HepG2 (cell line): ENCODE data around the gene CDK12. TPM values are rescaled to one million over a fixed set of nuclear protein-coding genes. Genes with fewer than 3 reads are reported as not detected.

Source experiments
- ARNT2 ChIP-seq: sonication (generic); formaldehyde crosslinking; IDR thresholded peaks from 2 replicates; pipeline ENCODE4 v1.8.0; 2022; ENCODE audit warnings: mild to moderate bottlenecking, low read depth, missing genetic modification reagents, moderate library complexity
- CCDC6 ChIP-seq: sonication (generic); formaldehyde crosslinking; IDR thresholded peaks from 2 replicates; pipeline ENCODE4 v1.8.1; 2022; ENCODE audit warnings: mild to moderate bottlenecking, missing genetic modification reagents, moderate library complexity
- DNMT1 ChIP-seq: sonication (generic); formaldehyde crosslinking; IDR thresholded peaks from 2 replicates; pipeline ENCODE4 v1.5.1; 2020; ENCODE audit warnings: mild to moderate bottlenecking, missing genetic modification reagents
- ELF3 ChIP-seq: IDR thresholded peaks from 2 replicates; pipeline ENCODE4 v1.6.1; 2016; ENCODE audit warnings: missing genetic modification reagents, missing compliant biosample characterization
- HOXA9 ChIP-seq: sonication (generic); formaldehyde crosslinking; IDR thresholded peaks from 2 replicates; pipeline ENCODE4 v1.8.1; 2022; ENCODE audit warnings: missing genetic modification reagents, mild to moderate bottlenecking, moderate library complexity, borderline replicate concordance
- KLF11 ChIP-seq: IDR thresholded peaks from 2 replicates; pipeline ENCODE4 v1.6.1; 2016; ENCODE audit warnings: missing compliant biosample characterization
- KLF15 ChIP-seq: sonication (generic); formaldehyde crosslinking; IDR thresholded peaks from 2 replicates; pipeline ENCODE4 v1.8.1; 2023; ENCODE audit warnings: borderline replicate concordance, mild to moderate bottlenecking, inconsistent platforms, missing genetic modification reagents, mixed read lengths
- MTA1 ChIP-seq: sonication (generic); formaldehyde crosslinking; IDR thresholded peaks from 2 replicates; pipeline ENCODE4 v1.4.0; 2020; ENCODE audit warnings: missing genetic modification reagents, mild to moderate bottlenecking, borderline replicate concordance
- NRL ChIP-seq: sonication (generic); formaldehyde crosslinking; IDR thresholded peaks from 2 replicates; pipeline ENCODE4 v1.5.0; 2020; ENCODE audit warnings: missing genetic modification reagents, mild to moderate bottlenecking, moderate library complexity, borderline replicate concordance
- PITX1 ChIP-seq: sonication (generic); formaldehyde crosslinking; IDR thresholded peaks from 2 replicates; pipeline ENCODE4 v1.5.1; 2020; ENCODE audit warnings: mild to moderate bottlenecking, missing genetic modification reagents
- TCF7 ChIP-seq: sonication (generic); IDR thresholded peaks from 2 replicates; pipeline ENCODE4 v1.6.1; 2016; ENCODE audit warnings: antibody characterized with exemption, low read depth
- ZBTB7A ChIP-seq: sonication (generic); formaldehyde crosslinking; IDR thresholded peaks from 2 replicates; pipeline ENCODE4 v1.8.0; 2022; ENCODE audit warnings: mild to moderate bottlenecking, missing genetic modification reagents
- ZMYM3 ChIP-seq: sonication (generic); formaldehyde crosslinking; IDR thresholded peaks from 2 replicates; pipeline ENCODE4 v1.5.1; 2020; ENCODE audit warnings: mild to moderate bottlenecking, missing genetic modification reagents
- ZNF160 ChIP-seq: sonication (generic); formaldehyde crosslinking; IDR thresholded peaks from 2 replicates; pipeline ENCODE4 v1.8.0; 2022; ENCODE audit warnings: mild to moderate bottlenecking, inconsistent platforms, missing genetic modification reagents
- ZNF430 ChIP-seq: sonication (generic); formaldehyde crosslinking; IDR thresholded peaks from 2 replicates; pipeline ENCODE4 v1.9.0; 2021; ENCODE audit warnings: mild to moderate bottlenecking, missing genetic modification reagents
- ZNF460 ChIP-seq: sonication (generic); formaldehyde crosslinking; IDR thresholded peaks from 2 replicates; pipeline ENCODE4 v1.5.1; 2020; ENCODE audit warnings: missing genetic modification reagents, mild to moderate bottlenecking, borderline replicate concordance
- ZNF878 ChIP-seq: sonication (generic); formaldehyde crosslinking; IDR thresholded peaks from 2 replicates; pipeline ENCODE4 v1.8.1; 2023; ENCODE audit warnings: mild to moderate bottlenecking, missing genetic modification reagents, moderate library complexity
- polyA plus RNA-seq, 8 experiments: library from polyadenylated mRNA; depleted of rRNA in 3 of 8; stranded (reverse) in 7 of 8; unstranded in 1 of 8; fragments of >200 nt; fragmentation: Illumina TruSeq in 4 of 8; extraction: Trizol in 4 of 8; gene quantifications; 2 replicates each; pipeline versions ENCODE4 v1.2.1 to v1.2.3, GENCODE V29; 2011 to 2016; ENCODE audit warnings: low read depth in 4 of 8, missing spikeins in 1 of 8, mixed read lengths in 1 of 8; ENCODE audit not compliant: insufficient read depth in 1 of 8
- total RNA-seq, 5 experiments: library from RNA; depleted of rRNA; stranded (reverse); fragments of >200 nt; fragmentation: Illumina TruSeq; extraction: Trizol; gene quantifications; 2 replicates each; pipeline ENCODE4 v1.2.3, GENCODE V29; 2016; ENCODE audit warnings: low read depth in 1 of 5
- TF ChIP-seq, protein P1 (sequence below): IDR thresholded peaks from 2 replicates; pipeline ENCODE4 v1.6.1; 2018; ENCODE audit warnings: missing genetic modification reagents, mild to moderate bottlenecking, missing compliant biosample characterization
- TF ChIP-seq, protein P2 (sequence below): sonication (generic); formaldehyde crosslinking; conservative IDR thresholded peaks from 2 replicates; pipeline ENCODE4 v1.8.1; 2023; ENCODE audit warnings: missing genetic modification reagents
- TF ChIP-seq, protein P3 (sequence below): sonication (generic); formaldehyde crosslinking; IDR thresholded peaks from 2 replicates; pipeline ENCODE4 v1.4.0; 2020; ENCODE audit warnings: missing genetic modification reagents, borderline replicate concordance
- TF ChIP-seq, protein P4 (sequence below): sonication (generic); formaldehyde crosslinking; IDR thresholded peaks from 2 replicates; pipeline ENCODE4 v1.5.0; 2020; ENCODE audit warnings: mild to moderate bottlenecking, low read depth, missing genetic modification reagents, borderline replicate concordance
- TF ChIP-seq, protein P5 (sequence below): sonication (generic); formaldehyde crosslinking; IDR thresholded peaks from 2 replicates; pipeline ENCODE4 v1.4.0; 2020; ENCODE audit warnings: mild to moderate bottlenecking, missing genetic modification reagents

CDK12 gene
- total and polyA plus RNA-seq, 2 of the 13 experiments (the other 11 are each of a cell fraction or from before 2014, with no cell fraction given) = 24.0 to 88.6 TPM

DNA sequence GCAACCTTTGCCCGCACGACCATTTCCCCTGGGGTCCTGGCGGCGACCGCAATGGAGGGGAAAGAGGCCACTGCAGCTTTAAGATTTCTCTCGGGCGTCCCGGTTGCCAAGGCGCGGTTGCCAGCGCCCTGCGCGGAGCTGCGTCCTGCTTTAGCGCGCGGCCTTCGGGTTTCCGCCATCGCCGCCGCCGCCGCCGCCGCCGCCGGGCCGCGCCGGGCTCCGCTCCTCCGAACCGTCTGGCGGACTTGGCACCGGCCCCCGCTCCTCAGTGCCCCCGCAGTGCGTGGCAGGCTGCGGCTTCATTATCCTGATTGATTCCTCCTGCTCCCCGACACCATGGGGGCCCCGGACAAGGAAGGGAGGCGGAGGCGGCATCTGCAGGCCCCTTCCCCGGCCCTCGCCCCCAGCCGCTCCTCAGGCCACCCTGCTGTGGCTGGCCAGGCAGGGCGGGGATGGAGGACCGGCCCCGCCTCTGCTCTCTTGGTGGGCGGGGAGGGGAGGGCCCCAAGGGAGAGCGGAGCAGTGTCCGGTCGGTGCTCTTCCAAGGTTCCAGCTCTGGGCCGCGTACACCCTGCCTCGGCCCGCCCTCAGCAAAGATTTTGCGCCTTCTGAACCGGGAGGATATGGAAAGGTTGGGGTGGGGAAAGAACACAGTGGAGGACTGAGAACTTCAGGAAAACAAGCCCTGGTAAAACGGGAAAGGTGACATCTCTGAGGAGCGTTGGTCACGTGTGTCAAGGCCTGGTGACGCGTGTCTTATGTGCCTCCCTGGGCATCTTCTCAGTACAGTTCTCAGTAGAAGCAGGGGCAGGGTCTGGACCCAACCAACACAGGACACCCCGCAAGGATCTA lies 112.4 kb downstream of the CDK12 start (continued):
- TF ChIP-seq, protein P1, sequence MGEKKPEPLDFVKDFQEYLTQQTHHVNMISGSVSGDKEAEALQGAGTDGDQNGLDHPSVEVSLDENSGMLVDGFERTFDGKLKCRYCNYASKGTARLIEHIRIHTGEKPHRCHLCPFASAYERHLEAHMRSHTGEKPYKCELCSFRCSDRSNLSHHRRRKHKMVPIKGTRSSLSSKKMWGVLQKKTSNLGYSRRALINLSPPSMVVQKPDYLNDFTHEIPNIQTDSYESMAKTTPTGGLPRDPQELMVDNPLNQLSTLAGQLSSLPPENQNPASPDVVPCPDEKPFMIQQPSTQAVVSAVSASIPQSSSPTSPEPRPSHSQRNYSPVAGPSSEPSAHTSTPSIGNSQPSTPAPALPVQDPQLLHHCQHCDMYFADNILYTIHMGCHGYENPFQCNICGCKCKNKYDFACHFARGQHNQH (CRISPR knock-in tag) = no peak
- TF ChIP-seq ZNF460 (CRISPR knock-in tag) = no peak
- TF ChIP-seq HOXA9 (CRISPR knock-in tag) = no peak
- TF ChIP-seq CCDC6 (CRISPR knock-in tag) = no peak; the same call in 1 of the 2 replicates
- TF ChIP-seq, protein P2, sequence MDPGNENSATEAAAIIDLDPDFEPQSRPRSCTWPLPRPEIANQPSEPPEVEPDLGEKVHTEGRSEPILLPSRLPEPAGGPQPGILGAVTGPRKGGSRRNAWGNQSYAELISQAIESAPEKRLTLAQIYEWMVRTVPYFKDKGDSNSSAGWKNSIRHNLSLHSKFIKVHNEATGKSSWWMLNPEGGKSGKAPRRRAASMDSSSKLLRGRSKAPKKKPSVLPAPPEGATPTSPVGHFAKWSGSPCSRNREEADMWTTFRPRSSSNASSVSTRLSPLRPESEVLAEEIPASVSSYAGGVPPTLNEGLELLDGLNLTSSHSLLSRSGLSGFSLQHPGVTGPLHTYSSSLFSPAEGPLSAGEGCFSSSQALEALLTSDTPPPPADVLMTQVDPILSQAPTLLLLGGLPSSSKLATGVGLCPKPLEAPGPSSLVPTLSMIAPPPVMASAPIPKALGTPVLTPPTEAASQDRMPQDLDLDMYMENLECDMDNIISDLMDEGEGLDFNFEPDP (CRISPR knock-in tag) = 0 out of 2 replicates have a peak, but pooled peaks have one; percentile 91
- TF ChIP-seq ZMYM3 (CRISPR knock-in tag) = peak; percentile 35; the same call in 1 of the 2 replicates
- no peak for TF ChIP-seq ZNF878
- TF ChIP-seq, protein P3, sequence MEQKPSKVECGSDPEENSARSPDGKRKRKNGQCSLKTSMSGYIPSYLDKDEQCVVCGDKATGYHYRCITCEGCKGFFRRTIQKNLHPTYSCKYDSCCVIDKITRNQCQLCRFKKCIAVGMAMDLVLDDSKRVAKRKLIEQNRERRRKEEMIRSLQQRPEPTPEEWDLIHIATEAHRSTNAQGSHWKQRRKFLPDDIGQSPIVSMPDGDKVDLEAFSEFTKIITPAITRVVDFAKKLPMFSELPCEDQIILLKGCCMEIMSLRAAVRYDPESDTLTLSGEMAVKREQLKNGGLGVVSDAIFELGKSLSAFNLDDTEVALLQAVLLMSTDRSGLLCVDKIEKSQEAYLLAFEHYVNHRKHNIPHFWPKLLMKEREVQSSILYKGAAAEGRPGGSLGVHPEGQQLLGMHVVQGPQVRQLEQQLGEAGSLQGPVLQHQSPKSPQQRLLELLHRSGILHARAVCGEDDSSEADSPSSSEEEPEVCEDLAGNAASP = no peak
- TF ChIP-seq KLF15 = no peak
- no peak for TF ChIP-seq ELF3
- TF ChIP-seq DNMT1 (CRISPR knock-in tag) = no peak
- TF ChIP-seq, protein P4, sequence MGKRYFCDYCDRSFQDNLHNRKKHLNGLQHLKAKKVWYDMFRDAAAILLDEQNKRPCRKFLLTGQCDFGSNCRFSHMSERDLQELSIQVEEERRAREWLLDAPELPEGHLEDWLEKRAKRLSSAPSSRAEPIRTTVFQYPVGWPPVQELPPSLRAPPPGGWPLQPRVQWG = no peak
- peak; percentile 51; the same call in 1 of the 2 replicates for TF ChIP-seq ARNT2 (CRISPR knock-in tag)
- peak; percentile 69; the same call in 1 of the 2 replicates for TF ChIP-seq ZBTB7A (CRISPR knock-in tag)
- TF ChIP-seq ZNF430 (CRISPR knock-in tag) = no peak
- no peak; the same call in 1 of the 2 replicates for TF ChIP-seq NRL
- TF ChIP-seq MTA1 (CRISPR knock-in tag) = peak; percentile 48; the same call in 1 of the 2 replicates
- TF ChIP-seq ZNF160 (CRISPR knock-in tag) = no peak
- TF ChIP-seq, protein P5, sequence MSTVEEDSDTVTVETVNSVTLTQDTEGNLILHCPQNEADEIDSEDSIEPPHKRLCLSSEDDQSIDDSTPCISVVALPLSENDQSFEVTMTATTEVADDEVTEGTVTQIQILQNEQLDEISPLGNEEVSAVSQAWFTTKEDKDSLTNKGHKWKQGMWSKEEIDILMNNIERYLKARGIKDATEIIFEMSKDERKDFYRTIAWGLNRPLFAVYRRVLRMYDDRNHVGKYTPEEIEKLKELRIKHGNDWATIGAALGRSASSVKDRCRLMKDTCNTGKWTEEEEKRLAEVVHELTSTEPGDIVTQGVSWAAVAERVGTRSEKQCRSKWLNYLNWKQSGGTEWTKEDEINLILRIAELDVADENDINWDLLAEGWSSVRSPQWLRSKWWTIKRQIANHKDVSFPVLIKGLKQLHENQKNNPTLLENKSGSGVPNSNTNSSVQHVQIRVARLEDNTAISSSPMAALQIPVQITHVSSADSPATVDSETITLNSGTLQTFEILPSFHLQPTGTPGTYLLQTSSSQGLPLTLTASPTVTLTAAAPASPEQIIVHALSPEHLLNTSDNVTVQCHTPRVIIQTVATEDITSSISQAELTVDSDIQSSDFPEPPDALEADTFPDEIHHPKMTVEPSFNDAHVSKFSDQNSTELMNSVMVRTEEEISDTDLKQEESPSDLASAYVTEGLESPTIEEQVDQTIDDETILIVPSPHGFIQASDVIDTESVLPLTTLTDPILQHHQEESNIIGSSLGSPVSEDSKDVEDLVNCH (CRISPR knock-in tag) = no peak
- TF ChIP-seq PITX1 (CRISPR knock-in tag) = peak; percentile 52
- TF ChIP-seq TCF7 = no peak
- TF ChIP-seq KLF11 (CRISPR knock-in tag) = no peak
